HEK293 (cell line): ENCODE results near the gene NAPSA.
A peak's percentile ranks its signal among the peaks of the same experiment; 100 is the strongest.

Experiments
- ATF2 ChIP-seq: fragments of 450-650 bp; formaldehyde crosslinking; IDR thresholded peaks from 2 replicates; pipeline ENCODE4 v1.5.1; 2016; ENCODE audit warnings: missing biosample characterization, missing genetic modification characterization, low read depth
- BCL11A ChIP-seq: fragments of 450-650 bp; formaldehyde crosslinking; IDR thresholded peaks from 2 replicates; pipeline ENCODE4 v1.5.1; 2016; ENCODE audit warnings: low read depth, missing biosample characterization, missing genetic modification characterization
- KLF16 ChIP-seq: fragments of 450-650 bp; formaldehyde crosslinking; IDR thresholded peaks from 2 replicates; pipeline ENCODE4 v1.5.1; 2017; ENCODE audit warnings: missing biosample characterization, missing genetic modification characterization
- KLF7 ChIP-seq: fragments of 450-650 bp; formaldehyde crosslinking; IDR thresholded peaks from 2 replicates; pipeline ENCODE4 v1.5.1; 2016; ENCODE audit warnings: missing biosample characterization, missing genetic modification characterization, borderline replicate concordance
- REST ChIP-seq: fragments of 450-650 bp; formaldehyde crosslinking; IDR thresholded peaks from 2 replicates; pipeline ENCODE4 v1.5.1; 2016; ENCODE audit warnings: missing biosample characterization, missing genetic modification characterization
- YY1 ChIP-seq: fragments of 450-650 bp; formaldehyde crosslinking; IDR thresholded peaks from 2 replicates; pipeline ENCODE4 v1.5.1; 2018; ENCODE audit warnings: missing biosample characterization, missing genetic modification characterization
- ZBTB21 ChIP-seq: fragments of 450-650 bp; formaldehyde crosslinking; IDR thresholded peaks from 2 replicates; pipeline ENCODE4 v1.5.1; 2017; ENCODE audit warnings: missing biosample characterization, missing genetic modification characterization
- ZBTB26 ChIP-seq: fragments of 450-650 bp; formaldehyde crosslinking; optimal IDR thresholded peaks from 2 replicates; pipeline ENCODE3; 2016; ENCODE audit warnings: missing biosample characterization, mild to moderate bottlenecking, missing genetic modification characterization
- ZBTB49 ChIP-seq: fragments of 450-650 bp; formaldehyde crosslinking; IDR thresholded peaks from 2 replicates; pipeline ENCODE4 v1.5.1; 2016; ENCODE audit warnings: missing biosample characterization, missing genetic modification characterization, low read depth
- ZFP3 ChIP-seq: fragments of 450-650 bp; formaldehyde crosslinking; IDR thresholded peaks from 2 replicates; pipeline ENCODE4 v1.5.1; 2016; ENCODE audit warnings: low read depth, missing biosample characterization, missing genetic modification characterization
- ZFP37 ChIP-seq: fragments of 450-650 bp; formaldehyde crosslinking; IDR thresholded peaks from 2 replicates; pipeline ENCODE4 v1.5.1; 2016; ENCODE audit warnings: missing biosample characterization, missing genetic modification characterization
- ZFP41 ChIP-seq: fragments of 450-650 bp; formaldehyde crosslinking; IDR thresholded peaks from 2 replicates; pipeline ENCODE4 v1.5.1; 2016; ENCODE audit warnings: missing biosample characterization, missing genetic modification characterization, borderline replicate concordance
- ZNF155 ChIP-seq: fragments of 450-650 bp; formaldehyde crosslinking; IDR thresholded peaks from 2 replicates; pipeline ENCODE4 v1.5.1; 2016; ENCODE audit warnings: missing biosample characterization, missing genetic modification characterization
- ZNF16 ChIP-seq: fragments of 450-650 bp; formaldehyde crosslinking; IDR thresholded peaks from 2 replicates; pipeline ENCODE4 v1.5.1; 2016; ENCODE audit warnings: low read depth, missing biosample characterization, missing genetic modification characterization
- ZNF202 ChIP-seq: fragments of 450-650 bp; formaldehyde crosslinking; IDR thresholded peaks from 2 replicates; pipeline ENCODE4 v1.5.1; 2016; ENCODE audit warnings: missing biosample characterization, missing genetic modification characterization, borderline replicate concordance
- ZNF211 ChIP-seq: fragments of 450-650 bp; formaldehyde crosslinking; IDR thresholded peaks from 2 replicates; pipeline ENCODE4 v1.5.1; 2016; ENCODE audit warnings: low read depth, missing biosample characterization, missing genetic modification characterization
- ZNF341 ChIP-seq: fragments of 450-650 bp; formaldehyde crosslinking; IDR thresholded peaks from 2 replicates; pipeline ENCODE4; 2016; ENCODE audit warnings: low read depth, missing biosample characterization, missing genetic modification characterization
- ZNF366 ChIP-seq: fragments of 450-650 bp; formaldehyde crosslinking; conservative IDR thresholded peaks from 2 replicates; pipeline ENCODE4 v1.5.1; 2016; ENCODE audit warnings: missing biosample characterization, missing genetic modification characterization
- ZNF48 ChIP-seq: fragments of 450-650 bp; formaldehyde crosslinking; IDR thresholded peaks from 2 replicates; pipeline ENCODE4 v1.5.1; 2016; ENCODE audit warnings: missing biosample characterization, missing genetic modification characterization
- ZNF529 ChIP-seq: fragments of 450-650 bp; formaldehyde crosslinking; IDR thresholded peaks from 2 replicates; pipeline ENCODE4 v1.5.1; 2017; ENCODE audit warnings: missing genetic modification characterization, missing biosample characterization; ENCODE audit not compliant: insufficient replicate concordance
- ZNF555 ChIP-seq: fragments of 450-650 bp; formaldehyde crosslinking; conservative IDR thresholded peaks from 2 replicates; pipeline ENCODE4 v1.5.1; 2017; ENCODE audit warnings: missing biosample characterization, mild to moderate bottlenecking, missing genetic modification characterization, inconsistent platforms
- ZNF580 ChIP-seq: fragments of 450-650 bp; formaldehyde crosslinking; IDR thresholded peaks from 2 replicates; pipeline ENCODE4 v1.5.1; 2016; ENCODE audit warnings: missing biosample characterization, missing genetic modification characterization
- ZNF624 ChIP-seq: fragments of 450-650 bp; formaldehyde crosslinking; IDR thresholded peaks from 2 replicates; pipeline ENCODE4 v1.5.1; 2017; ENCODE audit warnings: missing biosample characterization, missing genetic modification characterization
- ZSCAN23 ChIP-seq: fragments of 450-650 bp; formaldehyde crosslinking; IDR thresholded peaks from 2 replicates; pipeline ENCODE4 v1.5.1; 2016; ENCODE audit warnings: missing biosample characterization, missing genetic modification characterization
- TF ChIP-seq, protein P1 (sequence below): fragments of 450-650 bp; formaldehyde crosslinking; IDR thresholded peaks from 2 replicates; pipeline ENCODE4 v1.5.1; 2016; ENCODE audit warnings: missing biosample characterization, missing genetic modification characterization
- TF ChIP-seq, protein P2 (sequence below): fragments of 450-650 bp; formaldehyde crosslinking; IDR thresholded peaks from 2 replicates; pipeline ENCODE4 v1.5.1; 2017; ENCODE audit warnings: missing biosample characterization, missing genetic modification characterization

NAPSA gene

GRCh38 chr19:50368649-50369570, 3.5 kb upstream of the NAPSA start (continued):
- TF ChIP-seq ZFP37 (tag by site-specific recombination) (0 out of 2 replicates have a peak, but pooled peaks have one; percentile 38), ZNF366 (tag by site-specific recombination) (no peak; the same call in 1 of the 2 replicates), ZFP41 (no peak), ZNF555 (tag by site-specific recombination) (no peak), ZBTB49 (tag by site-specific recombination) (no peak), ATF2 (no peak), ZNF580 (tag by site-specific recombination) (no peak), ZSCAN23 (no peak), ZBTB21 (tag by site-specific recombination) (no peak), ZFP3 (no peak), ZNF341 (peak; percentile 46; the same call in 1 of the 2 replicates), REST (tag by site-specific recombination) (no peak), KLF7 (tag by site-specific recombination) (no peak), ZNF624 (tag by site-specific recombination) (no peak), BCL11A (tag by site-specific recombination) (no peak), KLF16 (tag by site-specific recombination) (no peak), ZBTB26 (tag by site-specific recombination) (no peak), ZNF48 (tag by site-specific recombination) (no peak), ZNF211 (tag by site-specific recombination) (no peak), YY1 (no peak), ZNF529 (tag by site-specific recombination) (no peak), ZNF16 (tag by site-specific recombination) (no peak), ZNF202 (tag by site-specific recombination) (no peak), ZNF155 (no peak)
- TF ChIP-seq, protein P1, sequence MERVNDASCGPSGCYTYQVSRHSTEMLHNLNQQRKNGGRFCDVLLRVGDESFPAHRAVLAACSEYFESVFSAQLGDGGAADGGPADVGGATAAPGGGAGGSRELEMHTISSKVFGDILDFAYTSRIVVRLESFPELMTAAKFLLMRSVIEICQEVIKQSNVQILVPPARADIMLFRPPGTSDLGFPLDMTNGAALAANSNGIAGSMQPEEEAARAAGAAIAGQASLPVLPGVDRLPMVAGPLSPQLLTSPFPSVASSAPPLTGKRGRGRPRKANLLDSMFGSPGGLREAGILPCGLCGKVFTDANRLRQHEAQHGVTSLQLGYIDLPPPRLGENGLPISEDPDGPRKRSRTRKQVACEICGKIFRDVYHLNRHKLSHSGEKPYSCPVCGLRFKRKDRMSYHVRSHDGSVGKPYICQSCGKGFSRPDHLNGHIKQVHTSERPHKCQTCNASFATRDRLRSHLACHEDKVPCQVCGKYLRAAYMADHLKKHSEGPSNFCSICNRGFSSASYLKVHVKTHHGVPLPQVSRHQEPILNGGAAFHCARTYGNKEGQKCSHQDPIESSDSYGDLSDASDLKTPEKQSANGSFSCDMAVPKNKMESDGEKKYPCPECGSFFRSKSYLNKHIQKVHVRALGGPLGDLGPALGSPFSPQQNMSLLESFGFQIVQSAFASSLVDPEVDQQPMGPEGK (tag by site-specific recombination), result no peak; the same call in 1 of the 2 replicates
- TF ChIP-seq, protein P2, sequence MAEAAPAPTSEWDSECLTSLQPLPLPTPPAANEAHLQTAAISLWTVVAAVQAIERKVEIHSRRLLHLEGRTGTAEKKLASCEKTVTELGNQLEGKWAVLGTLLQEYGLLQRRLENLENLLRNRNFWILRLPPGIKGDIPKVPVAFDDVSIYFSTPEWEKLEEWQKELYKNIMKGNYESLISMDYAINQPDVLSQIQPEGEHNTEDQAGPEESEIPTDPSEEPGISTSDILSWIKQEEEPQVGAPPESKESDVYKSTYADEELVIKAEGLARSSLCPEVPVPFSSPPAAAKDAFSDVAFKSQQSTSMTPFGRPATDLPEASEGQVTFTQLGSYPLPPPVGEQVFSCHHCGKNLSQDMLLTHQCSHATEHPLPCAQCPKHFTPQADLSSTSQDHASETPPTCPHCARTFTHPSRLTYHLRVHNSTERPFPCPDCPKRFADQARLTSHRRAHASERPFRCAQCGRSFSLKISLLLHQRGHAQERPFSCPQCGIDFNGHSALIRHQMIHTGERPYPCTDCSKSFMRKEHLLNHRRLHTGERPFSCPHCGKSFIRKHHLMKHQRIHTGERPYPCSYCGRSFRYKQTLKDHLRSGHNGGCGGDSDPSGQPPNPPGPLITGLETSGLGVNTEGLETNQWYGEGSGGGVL, result no peak
